ENCODE data around the gene RNGTT.

- TF ChIP-seq CTCF (IDR thresholded peaks at IDR 0.05) (no peak), POLR2A (IDR thresholded peaks at IDR 0.05) (no peak), POLR2AphosphoS5 (IDR thresholded peaks at IDR 0.05) (no peak), EP300 (IDR thresholded peaks at IDR 0.05) (no peak)
These were observed 386.0 kb downstream of the RNGTT start for GRCh38 chr6:88577461-88577860.

All from upper lobe of left lung (tissue), 4 donors.